B cell (primary cell): ENCODE measurements around the gene PPP1R14B. TPM values are rescaled to one million over a fixed set of nuclear protein-coding genes. Genes with fewer than 3 reads are reported as not detected.

Source experiments
- ATAC-seq: fragments of 200-7000 bp; cut with Tn5 transposase; one replicate; pipeline ENCODE4 v1.10.0; 2021; ENCODE audit warnings: low read depth, mild to moderate bottlenecking, moderate number of reproducible peaks, moderate library complexity
- CTCF ChIA-PET: fragments of 350-600 bp; sonication (Branson Sonifier 250); formaldehyde crosslinking; loops from one replicate; lab custom pipeline; 2021; ENCODE audit warnings: antibody characterized with exemption, inconsistent platforms; lab: Charles Lee
- POLR2A ChIA-PET: fragments of 350-600 bp; sonication (Branson Sonifier 250); formaldehyde crosslinking; loops from one replicate; lab custom pipeline; 2021; ENCODE audit warnings: antibody characterized with exemption; lab: Charles Lee
- DNase-seq: peaks from one replicate; pipeline ENCODE4 v3.0.0; 2013
- H2AFZ ChIP-seq: 2 replicates; pipeline ENCODE4 v1.6.1; 2012; ENCODE audit warnings: mild to moderate bottlenecking, low read depth, low read length; ENCODE audit not compliant: insufficient read depth, poor library complexity, severe bottlenecking
- H3K27ac ChIP-seq, 2 donors: 1 replicate in 1 of 2; 2 replicates in 1 of 2; pipeline ENCODE4 v1.5.1; 2012 to 2013; ENCODE audit warnings: low read length in 2 of 2, mild to moderate bottlenecking in 2 of 2, moderate library complexity in 1 of 2
- H3K27me3 ChIP-seq, 4 experiments: fragments of 200-600 bp in 1 of 4; sonication (generic) in 1 of 4; replicated peaks in 1 of 4; 1 replicate in 2 of 4; 2 replicates in 2 of 4; pipeline versions ENCODE4 v1.6.1 to v1.7.0; 2013 to 2016; ENCODE audit warnings: low read length in 3 of 4, mild to moderate bottlenecking in 2 of 4, mixed read lengths in 1 of 4, moderate library complexity in 1 of 4; ENCODE audit not compliant: insufficient read depth in 4 of 4, control insufficient read depth in 3 of 4; ENCODE audit errors: control extremely low read depth in 1 of 4
- H3K36me3 ChIP-seq, 2 experiments: replicated peaks in 1 of 2; 1 replicate in 1 of 2; 2 replicates in 1 of 2; pipeline versions ENCODE4 v1.6.1 to v1.7.1; 2013; ENCODE audit warnings: low read length in 1 of 2; ENCODE audit not compliant: insufficient read depth in 2 of 2, control insufficient read depth in 1 of 2; ENCODE audit errors: control extremely low read depth in 1 of 2, extremely low read depth in 1 of 2
- H3K4me1 ChIP-seq, 2 donors: fragments of 200-600 bp in 1 of 2; sonication (generic) in 1 of 2; 1 replicate in 1 of 2; 2 replicates in 1 of 2; pipeline versions ENCODE4 v1.5.1 to v1.6.1; 2013 to 2017; ENCODE audit warnings: low read length in 2 of 2; ENCODE audit not compliant: control insufficient read depth in 2 of 2, insufficient read depth in 2 of 2
- H3K4me2 ChIP-seq: replicated peaks from 2 replicates; pipeline ENCODE3; 2012; ENCODE audit warnings: mild to moderate bottlenecking, low read depth, low read length; ENCODE audit not compliant: poor library complexity, severe bottlenecking
- H3K4me3 ChIP-seq, 5 experiments: fragments of 200-600 bp in 1 of 5; sonication (generic) in 1 of 5; 1 replicate in 3 of 5; 2 replicates in 2 of 5; pipeline versions ENCODE4 v1.5.1 to v1.7.0; 2011 to 2016; ENCODE audit warnings: low read length in 4 of 5, mild to moderate bottlenecking in 4 of 5, low read depth in 2 of 5, control low read depth in 1 of 5, moderate library complexity in 1 of 5; ENCODE audit not compliant: insufficient read depth in 1 of 5; ENCODE audit errors: control extremely low read depth in 1 of 5, extremely low read depth in 1 of 5
- H3K79me2 ChIP-seq: fragments of 200-600 bp; sonication (generic); one replicate; pipeline ENCODE4 v1.6.0; 2016; ENCODE audit warnings: low read length; ENCODE audit not compliant: control insufficient read depth, insufficient read depth
- H3K9ac ChIP-seq: fragments of 200-600 bp; sonication (generic); 2 replicates; pipeline ENCODE4 v1.6.1; 2017; ENCODE audit warnings: mild to moderate bottlenecking, low read length, moderate library complexity
- H3K9me3 ChIP-seq, 3 donors: one replicate each; pipeline versions ENCODE4 v1.6.1 to v1.7.1; 2013; ENCODE audit warnings: low read length in 2 of 3; ENCODE audit not compliant: control insufficient read depth in 2 of 3, insufficient read depth in 1 of 3; ENCODE audit errors: control extremely low read depth in 1 of 3
- H4K20me1 ChIP-seq: 2 replicates; pipeline ENCODE4 v1.6.0; 2012; ENCODE audit warnings: mild to moderate bottlenecking, low read length; ENCODE audit not compliant: insufficient read depth, control insufficient read depth, poor library complexity, severe bottlenecking
- H3K27ac Mint-ChIP-seq: one replicate; pipeline ENCODE4 v1.8.0; 2021; ENCODE audit warnings: mixed read lengths
- H3K27me3 Mint-ChIP-seq: one replicate; pipeline ENCODE4 v1.8.0; 2021; ENCODE audit warnings: mixed read lengths
- H3K4me1 Mint-ChIP-seq: one replicate; pipeline ENCODE4 v1.8.0; 2021; ENCODE audit warnings: mixed read lengths
- H3K4me3 Mint-ChIP-seq: one replicate; pipeline ENCODE4 v1.8.0; 2021; ENCODE audit warnings: mixed read lengths
- H3K9me3 Mint-ChIP-seq: one replicate; pipeline ENCODE4 v1.8.0; 2022; ENCODE audit warnings: mixed read lengths; ENCODE audit not compliant: insufficient read depth
- EZH2 ChIP-seq: IDR thresholded peaks from 2 replicates; pipeline ENCODE4 v1.6.1; 2012; ENCODE audit warnings: borderline replicate concordance, low read depth, mild to moderate bottlenecking, moderate library complexity, low read length; ENCODE audit not compliant: insufficient read depth, poor library complexity, severe bottlenecking
- WGBS: methylation state at CpG from one replicate; pipeline ENCODE4 v1.1.5; 2013; ENCODE audit warnings: missing lambda C conversion rate; ENCODE audit not compliant: insufficient coverage; 5-methylcytosine and 5-hydroxymethylcytosine counted together
- intact Hi-C: fragments of 100-400 bp; cut with micrococcal nuclease; formaldehyde crosslinking; loops from one replicate; pipeline ENCODE4 v1.10.0; 2022
- polyA plus RNA-seq: library from polyadenylated mRNA; depleted of rRNA; stranded (reverse); fragments of >200 nt; gene quantifications from 2 replicates; pipeline ENCODE4 v1.2.3, GENCODE V29; 2012
- total RNA-seq, 2 donors: library from RNA; stranded (reverse); fragments of 120-200 nt in 1 of 2; gene quantifications; 1 replicate in 1 of 2; 2 replicates in 1 of 2; pipeline versions ENCODE4 v1.2.3 to v1.2.4, GENCODE V29; 2013 to 2022
- TF ChIP-seq, protein P1 (sequence below): fragments of 200-600 bp; IDR thresholded peaks from one replicate; pipeline ENCODE4 v1.8.0; 2022; ENCODE audit warnings: antibody characterized with exemption, mild to moderate bottlenecking

PPP1R14B gene
- total and polyA plus RNA-seq, 2 donors (not counting 1 experiment from before 2014, with no cell fraction given): 41.2 to 51.0 TPM

DNA sequence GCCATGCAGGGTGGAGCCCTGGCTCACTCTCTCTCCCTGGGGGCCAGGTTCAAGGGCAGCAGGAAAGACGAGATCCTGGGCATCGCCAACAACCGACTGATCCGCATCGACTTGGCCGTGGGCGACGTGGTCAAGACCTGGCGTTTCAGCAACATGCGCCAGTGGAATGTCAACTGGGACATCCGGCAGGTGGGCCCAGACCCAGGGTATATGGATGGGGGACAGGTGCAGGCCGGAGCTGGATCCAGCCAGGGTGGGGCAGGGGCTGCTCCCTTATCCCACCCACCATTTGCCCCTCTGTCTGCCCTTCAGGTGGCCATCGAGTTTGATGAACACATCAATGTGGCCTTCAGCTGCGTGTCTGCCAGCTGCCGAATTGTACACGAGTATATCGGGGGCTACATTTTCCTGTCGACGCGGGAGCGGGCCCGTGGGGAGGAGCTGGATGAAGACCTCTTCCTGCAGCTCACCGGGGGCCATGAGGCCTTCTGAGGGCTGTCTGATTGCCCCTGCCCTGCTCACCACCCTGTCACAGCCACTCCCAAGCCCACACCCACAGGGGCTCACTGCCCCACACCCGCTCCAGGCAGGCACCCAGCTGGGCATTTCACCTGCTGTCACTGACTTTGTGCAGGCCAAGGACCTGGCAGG lies 23.6 kb downstream of the PPP1R14B start:
- ATAC-seq: no peak
- no peaks in the 10 kb centered on the region for H3K9me3 Mint-ChIP-seq
- no peak for DNase-seq
- POLR2A ChIA-PET: interaction anchor here (0.9 to 6.3 kb wide), 4 partner anchors 9 to 82 kb away, joined by 3 to 78 read pairs (median 4); partner anchors contain the start of gene FERMT3
- intact Hi-C loops: no loop called here
- H3K4me2 ChIP-seq: no peak overlapping the region
- peaks cover 30% of the 10 kb centered on the region for H4K20me1 ChIP-seq
- no peak overlapping the region for H3K9ac ChIP-seq
- no peak overlapping the region for H3K27ac ChIP-seq
- H3K79me2 ChIP-seq: peaks cover 37% of the 10 kb centered on the region
- TF ChIP-seq, protein P1, sequence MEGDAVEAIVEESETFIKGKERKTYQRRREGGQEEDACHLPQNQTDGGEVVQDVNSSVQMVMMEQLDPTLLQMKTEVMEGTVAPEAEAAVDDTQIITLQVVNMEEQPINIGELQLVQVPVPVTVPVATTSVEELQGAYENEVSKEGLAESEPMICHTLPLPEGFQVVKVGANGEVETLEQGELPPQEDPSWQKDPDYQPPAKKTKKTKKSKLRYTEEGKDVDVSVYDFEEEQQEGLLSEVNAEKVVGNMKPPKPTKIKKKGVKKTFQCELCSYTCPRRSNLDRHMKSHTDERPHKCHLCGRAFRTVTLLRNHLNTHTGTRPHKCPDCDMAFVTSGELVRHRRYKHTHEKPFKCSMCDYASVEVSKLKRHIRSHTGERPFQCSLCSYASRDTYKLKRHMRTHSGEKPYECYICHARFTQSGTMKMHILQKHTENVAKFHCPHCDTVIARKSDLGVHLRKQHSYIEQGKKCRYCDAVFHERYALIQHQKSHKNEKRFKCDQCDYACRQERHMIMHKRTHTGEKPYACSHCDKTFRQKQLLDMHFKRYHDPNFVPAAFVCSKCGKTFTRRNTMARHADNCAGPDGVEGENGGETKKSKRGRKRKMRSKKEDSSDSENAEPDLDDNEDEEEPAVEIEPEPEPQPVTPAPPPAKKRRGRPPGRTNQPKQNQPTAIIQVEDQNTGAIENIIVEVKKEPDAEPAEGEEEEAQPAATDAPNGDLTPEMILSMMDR: no peak
- TF ChIP-seq EZH2: no peak
- H2AFZ ChIP-seq: no peak overlapping the region
- H3K9me3 ChIP-seq: no peaks in the 10 kb centered on the region
- no peaks in the 10 kb centered on the region for H3K27me3 ChIP-seq
- peaks cover 0 to 50% of the 10 kb centered on the region in 2 experiments for H3K36me3 ChIP-seq
- CTCF ChIA-PET: interaction anchor here (1.0 to 5.2 kb wide), 8 partner anchors 8 to 78 kb away, joined by 3 to 70 read pairs (median 6); partner anchors contain the start of genes FERMT3 and STIP1
- H3K4me1 ChIP-seq: peaks cover 16 to 27% of the 10 kb centered on the region in 2 donors
- no peaks in the 10 kb centered on the region for H3K27me3 Mint-ChIP-seq
- H3K4me3 ChIP-seq: no peak overlapping the region
- 92% methylated on average over 21 of the region's 24 CpGs for whole genome bisulfite sequencing
- peaks cover 25% of the 10 kb centered on the region for H3K4me1 Mint-ChIP-seq
- H3K4me3 Mint-ChIP-seq: no peak overlapping the region
- no peak overlapping the region for H3K27ac Mint-ChIP-seq

DNA sequence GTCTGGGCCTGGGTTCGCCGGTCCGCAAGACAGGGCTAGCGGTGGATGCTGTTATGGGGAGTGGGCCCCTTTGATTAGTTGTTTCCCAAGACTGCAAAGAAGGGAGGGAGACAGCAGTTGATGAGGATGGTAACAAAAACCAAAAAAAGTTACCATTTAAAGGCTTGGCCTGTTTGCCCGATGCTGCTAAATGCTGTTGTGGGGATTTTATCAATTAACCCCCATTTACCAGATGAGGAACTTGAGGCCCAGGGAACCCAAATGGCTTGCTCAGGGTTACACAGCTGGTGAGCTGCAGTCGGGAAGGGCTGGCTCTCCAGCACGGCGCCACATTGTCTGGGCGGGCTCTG lies 24.1 kb downstream of the PPP1R14B start:
- intact Hi-C loops: no loop called here
- H3K27ac ChIP-seq: no peak overlapping the region
- peaks cover 40% of the 10 kb centered on the region for H3K79me2 ChIP-seq
- Mint-ChIP-seq H3K27me3 (no peaks in the 10 kb centered on the region), H3K4me1 (peaks cover 23% of the 10 kb centered on the region), H3K9me3 (no peaks in the 10 kb centered on the region), H3K4me3 (no peak overlapping the region), H3K27ac (no peak overlapping the region)
- no peak overlapping the region for H3K4me3 ChIP-seq
- no peak overlapping the region for H2AFZ ChIP-seq
- 91% methylated on average over 9 of the region's 9 CpGs for WGBS
- peaks cover 16 to 27% of the 10 kb centered on the region in 2 donors for H3K4me1 ChIP-seq
- H3K27me3 ChIP-seq: no peaks in the 10 kb centered on the region
- H4K20me1 ChIP-seq: peaks cover 30% of the 10 kb centered on the region
- H3K36me3 ChIP-seq: peaks cover 0 to 52% of the 10 kb centered on the region in 2 experiments
- no peak overlapping the region for H3K9ac ChIP-seq
- POLR2A ChIA-PET: interaction anchor here (0.8 to 6.3 kb wide), 4 partner anchors 10 to 27 kb away, joined by 3 to 78 read pairs (median 4); partner anchors contain the start of gene FERMT3
- H3K9me3 ChIP-seq: no peaks in the 10 kb centered on the region
- no peak for DNase-seq
- CTCF ChIA-PET: interaction anchor here (1.0 to 5.2 kb wide), 2 partner anchors 16 to 33 kb away, joined by 3 to 70 read pairs; partner anchors contain the start of gene FERMT3
- no peak for ATAC-seq
- TF ChIP-seq EZH2: no peak
- TF ChIP-seq, protein P1: no peak
- H3K4me2 ChIP-seq: no peak overlapping the region
